NCI-H345 treated with DMSO at 0.1 percent for 48 hours (cell line): ENCODE results near the gene ARF1.

Source experiments
- DNase-seq: peaks from one replicate; lab custom pipeline; 2025; ENCODE audit not compliant: unreplicated experiment; lab: John Stamatoyannopoulos, UW

The ARF1 gene

DNA sequence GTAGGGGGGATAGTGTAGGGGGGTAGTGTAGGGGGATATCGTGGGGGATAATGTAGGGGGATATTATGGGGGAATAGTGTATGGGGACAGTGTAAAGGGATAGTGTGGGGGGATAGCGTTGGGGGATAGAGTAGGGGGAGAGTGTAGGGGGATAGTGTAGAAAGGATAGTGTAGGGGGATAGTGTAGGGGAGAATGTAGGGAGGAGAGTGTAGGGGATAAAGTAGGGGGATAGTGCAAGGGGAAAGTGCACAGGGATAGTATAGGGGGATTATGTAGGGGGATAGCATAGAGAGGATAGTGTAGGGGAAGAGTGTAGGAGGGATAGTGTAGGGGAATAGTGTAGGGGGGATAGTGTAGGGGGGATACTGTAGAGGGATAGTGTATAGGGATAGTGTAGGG, 12.3 kb upstream of the ARF1 start:
- DNase-seq = no peak

DNA sequence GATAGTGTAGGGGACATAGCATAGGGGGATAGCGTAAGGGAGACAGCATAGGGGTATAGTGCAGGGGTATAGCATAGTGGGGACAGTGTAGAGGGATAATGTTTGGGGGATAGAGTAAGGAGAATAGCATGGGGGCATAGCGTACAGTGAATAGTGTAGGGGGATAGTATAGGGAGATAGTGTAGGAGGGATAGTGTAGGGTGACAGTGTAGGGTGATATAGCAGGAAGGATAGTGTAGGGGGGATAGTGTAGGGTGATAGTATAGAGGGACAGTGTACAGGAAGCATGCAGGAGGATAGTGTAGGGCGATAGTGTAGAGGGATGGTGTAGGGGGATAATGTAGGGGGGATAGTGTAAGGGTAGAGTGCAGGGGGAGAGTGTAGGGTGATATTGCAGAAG, 11.7 kb upstream of the ARF1 start:
- no peak for DNase-seq

DNA sequence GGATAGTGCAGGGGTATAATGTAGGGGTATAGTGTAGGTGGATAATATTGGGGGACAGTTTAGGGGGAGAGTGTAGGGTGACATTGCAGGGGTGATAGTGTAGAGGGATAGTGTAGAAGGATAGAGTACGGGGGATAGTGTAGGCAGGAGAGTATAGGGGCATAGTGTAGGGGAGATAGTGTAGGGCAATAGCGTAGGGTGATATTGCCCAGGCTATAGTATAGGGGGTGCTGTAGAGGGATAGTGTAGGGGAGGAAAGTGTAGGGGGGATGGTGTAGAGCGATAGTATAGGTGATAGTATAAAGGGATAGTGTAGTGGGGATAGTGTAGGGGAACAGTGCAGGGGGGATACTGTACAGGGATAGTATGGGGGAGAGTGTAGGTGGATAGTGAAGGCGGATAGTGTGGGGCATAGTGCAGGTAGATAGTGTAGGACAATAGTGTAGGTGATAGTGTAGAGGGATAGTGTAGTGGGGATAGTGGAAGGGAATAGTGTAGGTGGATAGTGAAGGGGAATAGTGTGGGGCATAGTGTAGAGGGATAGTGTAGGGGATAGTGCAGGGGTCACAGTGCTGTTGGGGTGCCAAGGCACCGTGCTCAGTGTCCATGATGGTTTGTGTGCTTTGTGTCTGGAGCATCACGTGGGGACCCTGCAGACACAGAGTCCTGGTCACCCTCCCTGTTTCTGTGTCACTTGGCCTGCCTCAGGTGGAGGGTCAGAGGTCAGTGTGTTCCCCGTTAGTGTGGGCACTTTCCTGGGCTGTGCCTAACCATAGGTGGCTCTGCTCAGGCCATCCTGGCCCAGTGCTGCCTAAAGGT, 10.5 kb upstream of the ARF1 start:
- no peak for DNase-seq

DNA sequence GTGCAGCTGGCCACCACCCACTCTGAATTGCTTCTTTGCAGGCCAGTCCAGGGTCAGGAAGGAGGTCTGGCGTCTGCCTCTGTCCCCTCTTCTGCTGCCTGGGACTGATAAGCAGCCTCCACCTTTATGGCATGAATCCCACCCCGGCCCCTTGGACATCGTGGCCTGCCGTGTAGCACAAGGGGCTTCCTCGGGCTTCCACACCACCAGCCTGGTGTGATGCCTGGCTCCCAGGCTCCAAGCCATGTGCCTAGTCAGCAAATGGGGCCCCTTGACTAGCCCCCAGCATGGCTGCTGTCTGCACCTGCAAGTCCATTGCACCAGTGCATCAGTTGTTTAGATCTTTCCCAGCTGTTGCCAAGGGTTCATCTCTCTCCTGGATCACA, 9.9 kb upstream of the ARF1 start:
- DNase-seq = no peak

DNA sequence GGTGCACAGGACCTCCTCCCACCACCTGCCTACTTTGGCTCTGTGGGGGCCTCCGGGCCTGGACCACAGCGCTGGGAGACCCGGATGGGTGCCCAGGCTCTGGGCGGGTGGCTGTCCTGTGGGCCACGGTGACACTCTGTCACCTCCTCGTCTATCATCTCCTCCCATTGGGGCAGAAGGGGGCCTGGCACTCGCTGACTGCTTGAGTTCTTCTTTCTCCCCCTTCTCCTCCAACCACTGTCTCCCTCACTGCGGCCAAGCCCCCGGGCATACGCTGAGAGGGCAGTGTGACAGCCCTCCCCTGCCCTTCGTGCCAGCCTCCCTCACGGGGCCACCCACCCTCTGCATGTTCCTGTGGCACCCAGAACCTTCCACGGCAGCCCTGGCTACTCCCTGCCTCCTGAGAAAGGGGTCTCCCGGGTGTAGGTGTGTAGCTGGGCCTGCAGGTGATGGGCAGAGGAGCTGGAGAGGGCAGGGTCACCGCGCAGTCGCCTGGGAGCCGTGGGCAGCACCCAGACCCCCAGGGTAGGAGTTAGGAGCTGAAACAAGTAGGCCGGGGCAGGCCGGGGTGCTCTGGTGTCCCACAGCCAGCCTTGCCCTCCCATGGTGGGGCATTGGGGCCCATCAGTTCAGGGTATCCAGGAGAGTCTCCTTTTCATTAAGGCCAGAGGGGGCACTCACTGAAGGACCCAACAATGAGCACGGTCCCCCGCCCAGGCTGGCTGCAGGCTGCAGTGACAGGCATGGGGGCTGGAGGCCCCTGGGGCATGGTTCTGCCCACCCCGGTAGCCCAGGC, 9.2 kb upstream of the ARF1 start:
- DNase-seq = no peak

DNA sequence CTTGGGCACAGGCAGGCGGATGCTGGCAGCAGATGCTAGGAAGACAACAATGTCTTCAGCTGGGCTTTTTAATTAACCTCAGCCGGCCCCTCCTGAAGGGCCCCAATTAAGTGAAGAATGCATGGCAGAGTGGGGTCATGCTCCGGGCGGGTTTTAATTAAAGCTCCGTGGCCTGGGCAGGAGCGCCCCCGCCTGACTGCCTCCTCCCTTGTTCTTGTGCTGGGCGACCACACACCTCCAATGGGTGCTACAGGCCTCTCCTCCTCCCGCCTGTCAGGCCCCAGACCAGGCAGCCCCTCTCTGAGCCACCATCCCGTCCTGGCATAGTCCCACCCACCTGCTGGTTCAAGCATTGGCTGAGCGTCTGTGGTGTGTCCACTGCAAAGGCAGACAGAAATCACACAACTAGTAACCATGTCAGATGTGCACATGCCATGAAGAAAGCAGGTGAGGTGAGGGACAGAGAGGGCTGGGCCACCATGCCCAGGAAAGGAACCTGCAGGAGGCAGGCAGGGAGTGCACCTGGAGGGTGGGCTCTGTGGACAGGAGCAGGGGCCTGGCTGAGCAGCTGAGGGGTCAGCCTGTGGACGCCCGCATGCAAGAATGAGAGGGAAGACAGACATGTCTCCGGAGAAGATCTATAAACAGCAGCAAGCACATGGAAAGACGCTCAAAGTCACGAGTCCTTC, 8.5 kb upstream of the ARF1 start:
- no peak for DNase-seq

DNA sequence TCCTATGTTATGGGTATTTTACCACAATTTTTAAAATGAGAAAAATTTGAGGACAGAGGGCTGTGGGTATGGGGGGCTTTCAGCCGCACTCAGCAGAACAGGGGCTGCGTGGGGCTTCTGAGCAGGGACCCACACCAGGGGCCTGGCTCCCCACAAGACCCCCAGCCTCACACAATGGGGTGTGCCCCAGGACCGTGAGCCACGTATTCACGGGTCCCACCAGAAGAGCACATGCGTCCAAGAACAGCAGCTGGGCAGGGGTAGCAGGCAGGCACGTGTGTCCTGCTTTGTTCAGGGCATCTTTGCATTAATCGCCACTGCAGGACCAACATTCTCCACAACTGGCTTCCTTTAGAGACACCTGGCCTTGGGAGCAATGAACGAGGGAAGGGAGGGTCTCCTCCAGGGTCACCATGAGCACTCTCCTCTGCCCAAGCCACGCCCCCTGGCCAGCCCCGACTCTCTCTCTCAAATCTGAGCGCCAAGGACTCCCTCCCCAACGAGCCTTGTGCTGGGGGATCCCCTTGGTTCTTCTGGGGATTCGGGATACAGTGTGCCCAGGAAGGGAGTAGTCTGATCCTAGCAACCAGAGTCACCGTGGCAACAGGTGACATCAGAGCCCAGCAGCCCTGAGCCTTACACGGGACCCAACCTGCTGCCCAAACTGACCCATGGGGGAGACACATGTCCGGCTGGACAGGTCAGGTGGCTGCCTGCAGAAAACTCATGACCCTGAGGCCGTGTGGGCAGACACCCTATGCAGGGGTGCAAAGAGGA, 7.4 kb upstream of the ARF1 start:
- no peak for DNase-seq

DNA sequence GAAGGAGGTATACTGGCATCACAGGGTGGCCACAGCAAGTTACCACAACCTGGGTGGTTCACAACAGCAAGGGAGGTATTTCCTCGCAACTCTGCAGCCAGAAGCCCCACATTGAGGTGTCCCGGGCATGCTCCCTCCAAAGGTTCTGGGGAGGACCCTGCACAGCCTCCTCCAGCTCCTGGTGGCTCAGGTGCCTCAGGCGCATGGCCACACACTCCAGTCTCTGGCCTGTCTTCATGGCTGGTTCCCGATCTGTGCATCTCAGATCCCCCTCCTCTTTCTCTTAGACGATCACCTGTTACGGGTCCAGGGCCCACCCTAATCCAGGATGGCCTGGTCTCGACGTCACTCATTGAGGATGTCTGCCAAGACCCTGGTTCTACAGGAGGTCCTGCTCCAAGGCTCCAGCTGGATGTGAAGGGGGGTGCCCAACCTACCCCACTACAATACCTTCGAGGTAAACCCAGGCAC, 6.7 kb upstream of the ARF1 start:
- DNase-seq = no peak

DNA sequence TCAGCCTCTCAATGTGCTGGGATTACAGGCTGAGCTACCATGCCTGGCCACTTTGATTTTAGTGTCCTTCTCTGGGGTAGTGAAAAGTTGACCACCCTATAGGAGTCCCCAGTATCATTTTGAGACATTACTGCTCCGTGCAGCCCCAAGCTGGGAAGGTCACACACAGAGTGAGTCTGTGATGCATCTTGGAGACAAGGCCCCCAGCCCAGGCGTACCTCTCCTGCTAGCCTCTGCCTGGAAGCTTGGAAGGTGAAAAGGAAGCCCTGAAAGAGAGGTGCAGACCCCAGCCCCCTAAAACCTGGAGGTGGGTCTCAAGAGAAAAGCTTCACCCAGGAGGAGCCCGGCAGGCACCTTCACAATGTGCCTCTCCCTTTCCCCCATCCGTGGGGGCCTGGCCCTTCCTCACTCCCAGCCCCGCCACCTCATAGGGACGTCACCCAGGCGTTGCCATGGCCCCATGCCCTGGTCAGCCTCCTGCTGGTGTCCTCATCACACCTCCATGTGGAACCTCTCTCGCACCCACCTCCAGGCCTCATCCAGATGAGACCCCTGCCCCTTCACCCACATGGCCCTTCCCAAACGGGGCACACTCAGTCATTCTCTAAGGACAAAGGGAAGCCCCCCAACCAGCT, 5.6 kb upstream of the ARF1 start:
- DNase-seq = no peak

DNA sequence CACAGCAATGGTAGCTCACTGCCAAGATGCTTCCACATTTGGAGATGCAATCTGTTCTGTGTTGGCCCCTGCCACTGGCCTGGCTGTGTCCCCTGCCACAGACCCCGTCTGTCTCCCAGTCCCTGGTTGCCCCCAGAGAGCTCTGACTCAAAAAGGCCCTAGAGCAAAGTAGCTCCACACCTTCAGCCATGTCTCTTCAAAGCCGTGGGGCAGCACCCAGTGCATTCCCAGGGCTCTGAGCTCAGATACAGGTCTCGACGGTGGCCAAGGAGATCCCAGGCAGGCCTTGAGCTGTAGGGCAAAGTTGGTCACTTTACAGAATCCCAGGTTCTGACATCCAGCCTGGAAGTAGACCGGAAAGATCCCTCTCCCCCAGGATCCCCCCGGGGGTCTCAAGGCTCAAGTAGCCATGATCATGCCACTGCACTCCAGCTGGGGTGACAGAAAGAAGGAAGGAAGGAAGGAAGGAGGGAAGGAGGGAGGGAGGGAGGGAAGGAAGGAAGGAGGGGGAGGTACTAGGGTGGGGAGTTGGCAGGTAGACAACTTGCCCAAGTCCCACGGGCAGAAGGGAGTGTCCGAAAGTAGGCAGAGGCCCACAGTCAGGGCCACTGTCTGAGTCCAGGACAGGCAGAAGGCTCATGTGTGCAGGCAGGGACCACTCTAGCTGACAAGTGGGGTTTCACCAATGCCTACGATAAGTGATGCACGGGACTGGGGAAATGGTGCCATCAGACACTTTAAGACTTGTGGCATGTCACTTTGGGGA, 4.8 kb upstream of the ARF1 start:
- no peak for DNase-seq

DNA sequence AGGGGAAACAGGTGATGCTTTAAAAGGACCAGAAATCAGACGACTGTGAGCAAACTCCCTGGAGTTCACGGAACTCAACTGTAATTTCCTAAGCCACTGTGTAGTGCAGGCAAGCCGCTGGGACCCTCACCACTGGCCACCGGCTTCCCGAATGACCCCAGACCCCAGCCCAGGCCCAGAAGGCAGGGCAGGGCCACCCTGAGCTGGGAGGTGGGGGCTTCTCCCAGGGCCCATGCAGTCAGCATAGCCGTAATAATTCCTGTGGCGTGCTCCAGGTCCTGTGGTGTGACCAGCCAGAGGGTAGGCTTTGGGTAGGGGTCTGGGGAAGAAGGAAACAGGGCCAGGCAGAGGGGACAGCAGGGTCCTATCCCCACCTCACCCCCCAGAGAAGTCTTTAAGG, 3.5 kb upstream of the ARF1 start:
- DNase-seq = no peak

DNA sequence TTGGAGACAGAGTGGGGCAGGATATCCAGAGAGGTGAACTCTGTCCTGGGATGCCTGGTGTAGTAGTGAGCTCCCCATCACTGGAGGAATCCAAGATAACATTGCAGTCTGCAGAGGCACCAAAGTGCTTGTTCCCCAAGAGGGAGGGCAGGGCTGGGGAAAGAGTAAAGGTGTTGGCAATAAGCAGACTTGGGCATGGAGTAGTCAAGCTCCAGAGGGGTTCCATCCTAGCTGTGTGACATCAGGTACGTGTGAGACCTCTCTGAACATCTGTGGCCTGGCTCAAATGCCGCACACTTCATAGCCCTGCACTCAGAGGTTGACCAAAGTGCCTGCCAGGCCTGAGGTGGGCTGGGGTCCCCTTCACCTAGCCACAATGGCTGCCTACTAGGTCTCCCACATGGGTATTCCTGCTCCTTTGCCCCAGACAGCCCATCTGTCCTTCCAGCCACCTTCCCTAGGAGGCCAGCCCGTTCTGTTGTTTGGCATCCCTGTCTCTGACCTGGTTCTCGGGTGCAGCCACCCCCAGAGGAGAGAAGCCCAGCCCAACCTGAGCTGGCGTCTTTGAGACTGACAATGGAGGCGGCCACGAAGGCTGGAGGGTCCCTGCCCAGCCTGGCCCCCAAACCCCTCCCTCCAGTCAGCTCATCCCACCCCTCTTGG, 2.8 kb upstream of the ARF1 start:
- DNase-seq = no peak

DNA sequence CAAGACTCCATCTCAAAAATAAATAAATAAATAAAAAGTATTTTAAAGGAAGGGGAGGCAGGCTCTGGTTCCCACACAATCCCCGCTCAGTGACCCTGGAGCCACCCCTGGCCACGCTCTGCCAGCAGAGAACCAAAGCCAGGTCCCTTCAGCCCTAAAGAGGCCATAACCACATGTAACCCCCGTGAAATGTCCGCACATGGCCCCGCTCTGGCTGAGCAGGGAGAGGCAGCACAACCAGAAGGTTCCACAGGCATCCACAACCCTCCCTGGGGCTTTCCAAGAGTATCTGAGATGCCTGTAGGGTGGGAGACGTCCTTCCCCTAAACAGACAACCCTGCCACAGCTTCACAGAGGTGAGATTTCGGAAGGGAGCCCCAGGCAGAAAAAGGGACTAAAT, 1.4 kb upstream of the ARF1 start:
- no peak for DNase-seq

DNA sequence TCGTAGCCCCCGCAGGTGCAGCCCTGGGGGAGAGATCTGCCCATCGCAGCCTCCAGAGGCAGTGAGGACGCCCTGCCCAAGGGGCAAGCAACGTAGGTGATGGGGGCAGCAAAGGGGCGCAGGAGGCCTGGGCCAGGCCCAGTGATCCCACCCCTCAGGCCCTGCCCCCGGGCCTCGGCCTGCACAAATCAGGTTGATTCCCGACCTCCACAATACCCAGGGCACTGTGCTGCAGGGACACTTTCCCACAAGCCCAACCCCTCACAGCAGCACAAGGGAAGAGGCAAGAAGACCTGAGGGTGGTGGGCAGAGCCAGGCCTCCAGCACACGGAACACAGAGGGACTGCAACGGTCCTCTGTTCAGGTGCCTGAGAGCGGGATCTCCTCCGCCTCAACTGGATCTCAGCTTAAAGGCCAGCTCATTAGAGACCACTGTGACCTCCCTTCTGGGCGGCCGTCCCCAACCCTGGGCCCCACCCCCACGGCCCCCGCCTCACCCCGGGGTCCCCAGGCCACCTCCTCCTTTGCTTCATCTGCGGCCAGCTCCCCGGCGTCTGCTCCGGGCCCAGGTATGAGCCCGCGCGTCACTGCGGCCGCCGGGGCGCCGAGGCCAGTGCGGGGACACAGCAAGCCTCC, 812 bp upstream of the ARF1 start:
- no peak for DNase-seq

DNA sequence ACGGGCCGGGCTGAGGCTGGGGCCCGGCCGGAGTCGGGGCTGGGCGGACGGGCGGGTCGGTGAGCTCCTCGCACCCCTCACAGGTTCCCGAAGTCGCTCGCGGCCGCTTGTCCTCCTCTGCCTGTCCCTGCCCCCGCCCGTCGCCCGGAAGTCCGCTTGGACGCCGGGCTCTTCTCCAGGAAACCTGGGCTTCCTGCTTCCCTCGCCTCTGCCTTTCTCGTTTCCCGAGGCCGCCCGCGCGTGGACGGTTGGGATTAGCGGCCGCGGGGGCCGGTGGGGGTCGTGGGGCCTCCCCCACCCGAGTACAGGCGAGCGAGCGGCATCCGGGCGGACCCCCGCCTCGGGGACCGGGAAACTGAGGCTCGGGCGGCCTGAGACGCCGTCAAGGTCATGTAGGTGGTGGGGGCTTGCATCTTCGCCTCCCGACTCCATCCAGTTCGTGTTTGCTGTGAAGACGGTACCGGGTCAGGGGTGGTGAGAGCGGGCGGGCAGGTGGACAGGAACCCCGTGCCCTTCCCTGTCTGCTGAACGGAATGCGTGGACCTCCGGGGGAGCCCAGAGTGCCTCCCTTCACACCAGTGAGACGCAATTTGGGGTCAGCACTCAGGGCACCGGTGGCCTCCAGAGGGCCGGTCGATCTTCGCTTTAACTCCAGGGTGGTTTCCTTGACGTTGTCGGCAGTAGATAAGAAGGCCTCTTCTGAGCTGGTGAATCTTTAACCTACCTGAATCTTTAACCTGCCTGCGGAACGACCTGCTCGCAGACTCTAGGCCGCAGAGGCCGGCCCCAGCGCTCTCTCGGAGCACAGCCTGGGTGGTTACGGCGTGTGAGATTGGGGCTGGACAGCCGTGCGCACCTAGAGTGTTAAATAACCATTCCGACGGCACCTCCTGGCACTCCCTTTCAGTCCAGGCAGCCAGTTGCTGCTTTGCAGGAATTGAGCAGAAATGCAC, 686 bp downstream of the ARF1 start:
- DNase-seq = no peak

DNA sequence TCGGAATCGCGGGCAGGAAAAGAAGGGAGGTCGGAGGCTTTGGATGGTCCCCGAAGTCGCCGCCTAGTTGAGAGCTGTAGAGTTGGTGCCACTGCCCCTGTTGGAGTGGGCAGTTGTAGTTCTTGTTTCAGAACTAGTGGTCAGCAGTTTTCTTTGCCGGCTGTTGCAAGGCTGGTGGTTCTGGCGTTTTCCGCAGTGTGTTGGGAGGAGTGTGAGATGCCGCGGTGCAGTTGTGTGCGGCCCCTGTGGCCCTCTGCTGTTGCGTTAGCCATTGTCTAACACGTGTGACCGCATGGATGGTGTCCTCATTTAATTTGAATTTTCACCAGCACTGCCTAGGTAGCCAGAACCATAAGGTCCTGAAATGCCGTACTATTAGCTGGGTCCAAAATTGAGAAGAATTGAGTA, 1.4 kb downstream of the ARF1 start:
- DNase-seq = no peak

DNA sequence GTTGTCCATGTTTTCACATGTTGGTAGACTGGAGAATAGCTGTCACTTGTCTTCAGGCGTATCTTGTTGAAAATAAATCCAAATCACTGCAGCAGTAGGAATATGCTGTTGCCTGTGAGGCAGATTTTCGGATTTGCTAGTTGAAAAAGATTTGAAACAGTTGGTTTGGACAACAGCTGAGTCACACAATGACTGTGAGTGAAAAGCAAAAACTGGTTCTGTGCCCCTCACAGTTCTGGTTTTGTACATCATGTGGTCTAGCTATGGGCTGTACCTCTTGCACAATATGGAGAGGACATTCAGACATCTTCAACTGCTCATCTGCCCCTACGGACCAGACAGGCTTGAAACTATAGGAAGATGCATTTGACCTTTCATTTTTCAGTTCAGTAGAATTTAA, 1.8 kb downstream of the ARF1 start:
- no peak for DNase-seq

DNA sequence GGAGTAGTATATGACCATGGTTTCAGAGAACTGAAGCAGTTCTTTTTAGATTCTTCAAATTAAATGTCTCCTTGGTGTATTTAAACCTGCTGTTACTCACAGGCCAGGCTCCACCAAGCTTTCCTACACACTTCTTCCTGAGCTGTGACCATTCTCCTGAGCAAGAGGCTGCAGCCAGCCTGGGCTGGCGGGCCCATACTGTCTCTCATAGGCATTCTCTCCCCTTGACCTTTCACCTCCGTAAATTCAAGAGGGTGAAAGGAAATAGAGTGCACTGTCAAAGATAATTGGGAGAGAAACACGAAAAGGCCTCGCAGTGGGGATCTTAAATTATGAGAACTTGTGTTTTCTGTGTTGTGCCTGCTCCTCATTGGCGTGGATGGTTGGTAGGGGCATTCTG, 2.3 kb downstream of the ARF1 start:
- no peak for DNase-seq
